ENCODE results near the gene ZNF518A.
"Not testable (repeated sequence)": the region's sequence is repeated elsewhere in the genome, so short reads cannot be mapped to it uniquely, and the experiment has no call there.

- not testable (repeated sequence) for TF ChIP-seq POLR2A (IDR thresholded peaks at IDR 0.05; ENCODE audit: low read length); GATA1 (IDR thresholded peaks at IDR 0.05; ENCODE audit: low read depth, low read length)
These were observed 59.4 kb downstream of the ZNF518A start for GRCh38 chr10:96189505-96189904.

All from erythroblast (primary cell).